ENCODE data around the gene OARD1. TPM values are rescaled to one million over a fixed set of nuclear protein-coding genes. Genes with fewer than 3 reads are reported as not detected.

Gene OARD1
- total RNA-seq, 2 donors from 2014 or later: 15.0 to 27.4 TPM

- intact Hi-C loops (cut with DNase I): no loop called here
- ATAC-seq (no peak), DNase-seq (no peak)
- Histone ChIP-seq H3K4me1 (peaks cover 5% of the 10 kb centered on the region), H3K27me3 (no peaks in the 10 kb centered on the region), H3K27ac (no peak overlapping the region), H3K9me3 (no peaks in the 10 kb centered on the region), H3K4me3 (no peak overlapping the region), H3K36me3 (replicated peaks in 1 of 2; ENCODE audit: insufficient read depth in 1 of 2, low read depth in 2 of 2) (peaks cover 0 to 14% of the 10 kb centered on the region in 2 donors)
- no peak for TF ChIP-seq POLR2A (IDR thresholded peaks at IDR 0.05)
- TF ChIP-seq CTCF (IDR thresholded peaks at IDR 0.05): no peak
Observed at GRCh38 chr6:41083072-41083471, 10.9 kb upstream of the OARD1 start.

DNA sequence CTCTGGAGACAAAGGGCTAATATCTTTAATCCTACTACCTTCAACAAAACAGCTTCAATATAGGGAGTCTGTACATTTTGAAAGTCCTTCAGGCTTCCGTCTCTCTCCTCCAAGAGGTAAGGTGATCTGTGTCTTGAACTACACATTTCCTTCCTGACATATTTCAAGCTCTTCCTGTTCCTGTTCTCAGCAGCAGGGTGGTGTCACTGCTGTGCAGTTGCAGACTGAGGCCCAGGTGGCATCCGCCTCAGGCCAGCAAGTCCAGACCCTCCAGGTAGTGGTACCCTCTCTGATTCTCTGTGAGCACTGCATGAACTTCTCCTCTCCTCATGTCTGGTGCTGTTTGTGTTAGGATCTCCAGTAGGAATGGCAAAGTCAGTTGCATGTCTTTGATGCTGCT, 8.5 kb upstream of the OARD1 start:
- DNase-seq (no peak), ATAC-seq (no peak)
- intact Hi-C loops (cut with DNase I): no loop called here
- no peaks in the 10 kb centered on the region for H3K27me3 ChIP-seq
- WGBS, 2 donors: 85 to 93% methylated on average over 2 of the region's 2 CpGs
- H3K36me3 ChIP-seq (replicated peaks in 1 of 2; ENCODE audit: insufficient read depth in 1 of 2, low read depth in 2 of 2): peaks cover 0 to 9% of the 10 kb centered on the region in 2 donors
- peaks cover 22% of the 10 kb centered on the region for H3K4me1 ChIP-seq
- TF ChIP-seq POLR2A (IDR thresholded peaks at IDR 0.05): no peak
- TF ChIP-seq CTCF (IDR thresholded peaks at IDR 0.05): no peak
- no peaks in the 10 kb centered on the region for H3K9me3 ChIP-seq
- no peak overlapping the region for H3K4me3 ChIP-seq
- no peak overlapping the region for H3K27ac ChIP-seq

GRCh38 chr6:41079080-41079479, 6.9 kb upstream of the OARD1 start:
- no peak for TF ChIP-seq CTCF (IDR thresholded peaks at IDR 0.05)
- no peak for TF ChIP-seq POLR2A (IDR thresholded peaks at IDR 0.05)
- ATAC-seq (no peak), DNase-seq (no peak)
- Histone ChIP-seq H3K27me3 (no peaks in the 10 kb centered on the region), H3K4me1 (peaks cover 37% of the 10 kb centered on the region), H3K36me3 (replicated peaks in 1 of 2; ENCODE audit: insufficient read depth in 1 of 2, low read depth in 2 of 2) (peaks cover 0 to 5% of the 10 kb centered on the region in 2 donors), H3K4me3 (no peak overlapping the region), H3K27ac (no peak overlapping the region), H3K9me3 (no peaks in the 10 kb centered on the region)
- 89 to 100% methylated on average over 1 of the region's 1 CpG for WGBS, 2 donors
- intact Hi-C loops (cut with DNase I): no loop called here

DNA sequence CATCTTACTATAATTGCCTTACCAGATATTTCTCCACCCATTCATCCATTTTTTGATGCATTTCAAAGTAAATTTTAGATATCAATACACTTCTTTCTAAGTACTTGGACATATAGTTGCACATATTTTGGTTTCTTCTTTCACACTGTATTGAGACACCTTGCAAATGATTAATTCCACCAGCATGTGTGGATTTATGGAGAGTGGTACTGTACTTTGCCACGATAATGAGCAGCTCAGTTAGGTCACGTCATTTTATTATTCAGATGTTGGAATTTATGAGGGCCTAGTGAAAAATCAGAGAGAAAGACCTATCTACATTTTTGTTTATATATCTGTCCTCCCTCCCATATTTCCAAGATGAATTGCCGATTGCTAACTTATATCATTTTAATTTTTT, 5.9 kb upstream of the OARD1 start:
- Histone ChIP-seq H3K27me3 (no peaks in the 10 kb centered on the region), H3K27ac (no peak overlapping the region), H3K36me3 (replicated peaks in 1 of 2; ENCODE audit: insufficient read depth in 1 of 2, low read depth in 2 of 2) (peaks cover 0 to 2% of the 10 kb centered on the region in 2 donors), H3K4me3 (no peak overlapping the region), H3K4me1 (peaks cover 38% of the 10 kb centered on the region), H3K9me3 (no peaks in the 10 kb centered on the region)
- ATAC-seq (no peak), DNase-seq (no peak)
- WGBS, 2 donors: 65 to 75% methylated on average over 3 of the region's 3 CpGs
- TF ChIP-seq CTCF (IDR thresholded peaks at IDR 0.05): no peak
- TF ChIP-seq POLR2A (IDR thresholded peaks at IDR 0.05): no peak
- intact Hi-C loops (cut with DNase I): no loop called here

GRCh38 chr6:41077536-41077935, 5.4 kb upstream of the OARD1 start:
- TF ChIP-seq POLR2A (IDR thresholded peaks at IDR 0.05) (no peak), CTCF (IDR thresholded peaks at IDR 0.05) (no peak)
- H3K27me3 ChIP-seq: no peaks in the 10 kb centered on the region
- no peak overlapping the region for H3K27ac ChIP-seq
- DNase-seq (no peak), ATAC-seq (no peak)
- peaks cover 34% of the 10 kb centered on the region for H3K4me1 ChIP-seq
- no peak overlapping the region for H3K4me3 ChIP-seq
- peaks cover 0 to 2% of the 10 kb centered on the region in 2 donors for H3K36me3 ChIP-seq (replicated peaks in 1 of 2; ENCODE audit: insufficient read depth in 1 of 2, low read depth in 2 of 2)
- intact Hi-C loops (cut with DNase I): no loop called here
- 33 to 55% methylated on average over 2 of the region's 2 CpGs for WGBS, 2 donors
- no peaks in the 10 kb centered on the region for H3K9me3 ChIP-seq

Measured in body of pancreas (tissue), 4 donors.